C4-2B (cell line): Measurements from ENCODE around the gene PABPC3.

Experiments
- H3K27ac ChIP-seq: fragments of 450-650 bp; 2 replicates; pipeline ENCODE4 v1.5.1; 2017
- ZFX ChIP-seq: fragments of 450-650 bp; IDR thresholded peaks from 2 replicates; pipeline ENCODE4 v1.6.1; 2017
- TF ChIP-seq, protein P1 (sequence below): fragments of 450-650 bp; conservative IDR thresholded peaks from 2 replicates; pipeline ENCODE4 v1.5.1; 2017; ENCODE audit warnings: mild to moderate bottlenecking

Gene PABPC3

DNA sequence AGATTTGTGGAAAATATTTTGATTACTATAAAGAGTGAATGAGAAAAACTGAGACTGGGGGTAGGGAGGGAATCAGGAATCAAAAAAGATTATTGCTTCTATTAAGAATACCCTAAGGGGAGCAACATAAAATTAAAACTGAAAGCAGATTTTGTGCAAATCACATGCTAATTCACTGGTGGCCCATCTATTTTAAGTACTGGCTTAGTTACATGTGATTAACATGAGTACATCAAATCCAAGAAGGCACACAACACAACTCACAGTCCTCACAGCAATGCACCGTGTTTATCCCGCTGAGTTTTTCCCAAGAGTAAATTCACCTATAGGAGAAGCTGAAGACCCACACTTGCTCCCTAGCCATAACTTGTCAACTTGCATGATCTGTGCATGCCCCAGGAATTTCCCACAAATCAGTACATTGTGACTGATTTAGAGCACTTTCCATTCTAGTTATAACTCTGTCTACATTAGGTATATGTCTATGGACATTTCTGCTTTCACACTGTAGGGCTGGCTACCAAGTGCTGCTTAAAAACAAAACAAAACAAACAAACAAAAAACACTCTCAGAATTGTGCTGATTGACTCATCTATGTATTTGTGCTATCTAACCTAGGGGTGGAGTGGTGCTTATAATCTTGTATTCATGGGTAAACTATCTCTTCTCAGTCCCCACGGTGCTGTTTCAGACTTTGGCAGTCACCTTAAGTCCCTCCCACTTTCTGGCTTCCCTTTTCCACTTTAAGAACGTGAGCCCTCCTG is 51.9 kb downstream of the PABPC3 start:
- TF ChIP-seq, protein P1, sequence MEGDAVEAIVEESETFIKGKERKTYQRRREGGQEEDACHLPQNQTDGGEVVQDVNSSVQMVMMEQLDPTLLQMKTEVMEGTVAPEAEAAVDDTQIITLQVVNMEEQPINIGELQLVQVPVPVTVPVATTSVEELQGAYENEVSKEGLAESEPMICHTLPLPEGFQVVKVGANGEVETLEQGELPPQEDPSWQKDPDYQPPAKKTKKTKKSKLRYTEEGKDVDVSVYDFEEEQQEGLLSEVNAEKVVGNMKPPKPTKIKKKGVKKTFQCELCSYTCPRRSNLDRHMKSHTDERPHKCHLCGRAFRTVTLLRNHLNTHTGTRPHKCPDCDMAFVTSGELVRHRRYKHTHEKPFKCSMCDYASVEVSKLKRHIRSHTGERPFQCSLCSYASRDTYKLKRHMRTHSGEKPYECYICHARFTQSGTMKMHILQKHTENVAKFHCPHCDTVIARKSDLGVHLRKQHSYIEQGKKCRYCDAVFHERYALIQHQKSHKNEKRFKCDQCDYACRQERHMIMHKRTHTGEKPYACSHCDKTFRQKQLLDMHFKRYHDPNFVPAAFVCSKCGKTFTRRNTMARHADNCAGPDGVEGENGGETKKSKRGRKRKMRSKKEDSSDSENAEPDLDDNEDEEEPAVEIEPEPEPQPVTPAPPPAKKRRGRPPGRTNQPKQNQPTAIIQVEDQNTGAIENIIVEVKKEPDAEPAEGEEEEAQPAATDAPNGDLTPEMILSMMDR, result no peak
- no peak for TF ChIP-seq ZFX
- H3K27ac ChIP-seq, result no peak overlapping the region

GRCh38 chr13:25148402-25148771 is 52.5 kb downstream of the PABPC3 start:
- TF ChIP-seq, protein P1, result no peak
- no peak for TF ChIP-seq ZFX
- no peak overlapping the region for H3K27ac ChIP-seq
